ENCODE measurements around the gene SLC4A1.

The SLC4A1 gene

GRCh38 chr17:44257815-44258760 lies 9.8 kb downstream of the SLC4A1 start:
- no peak for TF ChIP-seq CTCF (conservative IDR thresholded peaks at IDR 0.05; ENCODE audit: low read depth, low read length)
- DNase-seq (ENCODE audit: low read depth) = no peak
- H3K4me3 ChIP-seq (ENCODE audit: low read length) = no peak overlapping the region

- no peak for DNase-seq (ENCODE audit: low read depth)
- H3K4me3 ChIP-seq (ENCODE audit: low read length) = no peak overlapping the region
- no peak for TF ChIP-seq CTCF (conservative IDR thresholded peaks at IDR 0.05; ENCODE audit: low read depth, low read length)
Observed at GRCh38 chr17:44256671-44257070, 11.3 kb downstream of the SLC4A1 start.

GRCh38 chr17:44255915-44256314 lies 12.0 kb downstream of the SLC4A1 start:
- H3K4me3 ChIP-seq (ENCODE audit: low read length) = no peak overlapping the region
- no peak for TF ChIP-seq CTCF (conservative IDR thresholded peaks at IDR 0.05; ENCODE audit: low read depth, low read length)
- no peak for DNase-seq (ENCODE audit: low read depth)

- no peak for DNase-seq (ENCODE audit: low read depth)
- no peak for TF ChIP-seq CTCF (conservative IDR thresholded peaks at IDR 0.05; ENCODE audit: low read depth, low read length)
- H3K4me3 ChIP-seq (ENCODE audit: low read length) = no peak overlapping the region
Observed at GRCh38 chr17:44254361-44255095, 13.4 kb downstream of the SLC4A1 start.

- no peak for DNase-seq (ENCODE audit: low read depth)
- H3K4me3 ChIP-seq (ENCODE audit: low read length) = no peak overlapping the region
- no peak for TF ChIP-seq CTCF (conservative IDR thresholded peaks at IDR 0.05; ENCODE audit: low read depth, low read length)
Observed at GRCh38 chr17:44253006-44253405, 14.9 kb downstream of the SLC4A1 start.

GRCh38 chr17:44251062-44251461 lies 16.9 kb downstream of the SLC4A1 start:
- TF ChIP-seq CTCF (conservative IDR thresholded peaks at IDR 0.05; ENCODE audit: low read depth, low read length) = no peak
- H3K4me3 ChIP-seq (ENCODE audit: low read length) = no peak overlapping the region
- no peak for DNase-seq (ENCODE audit: low read depth)
